RWPE2 (cell line): ENCODE measurements around the gene CDC40.
A peak's percentile ranks its signal among the peaks of the same experiment; 100 is the strongest.

Source experiments
- ATAC-seq: fragments of 200-7000 bp; cut with Tn5 transposase; 3 replicates; pipeline ENCODE4 v1.9.1; 2021; ENCODE audit warnings: low read depth
- DNase-seq: peaks from one replicate; pipeline ENCODE4 v3.0.0-alpha.2; 2020; ENCODE audit warnings: low spot score
- H3K27ac ChIP-seq: fragments of 450-650 bp; 2 replicates; pipeline ENCODE4 v1.5.1; 2017; ENCODE audit warnings: mild to moderate bottlenecking; ENCODE audit not compliant: poor library complexity, severe bottlenecking
- H3K27me3 ChIP-seq: fragments of 250-450 bp; sonication (Bioruptor Pico); 2 replicates; pipeline ENCODE4 v1.5.1; 2021; ENCODE audit warnings: mild to moderate bottlenecking, moderate library complexity; ENCODE audit not compliant: insufficient read depth, poor library complexity, severe bottlenecking
- H3K36me3 ChIP-seq: fragments of 250-450 bp; sonication (Bioruptor Pico); 2 replicates; pipeline ENCODE4 v1.5.1; 2020; ENCODE audit warnings: low read depth, mild to moderate bottlenecking, moderate library complexity
- H3K4me1 ChIP-seq: fragments of 250-450 bp; sonication (Bioruptor Pico); 2 replicates; pipeline ENCODE4 v1.5.1; 2021; ENCODE audit warnings: mild to moderate bottlenecking, moderate library complexity; ENCODE audit not compliant: insufficient read depth, poor library complexity, severe bottlenecking
- H3K4me3 ChIP-seq: fragments of 250-450 bp; sonication (Bioruptor Pico); 2 replicates; pipeline ENCODE4 v1.5.1; 2021; ENCODE audit warnings: mild to moderate bottlenecking, moderate library complexity; ENCODE audit not compliant: severe bottlenecking
- H3K9me3 ChIP-seq: fragments of 250-450 bp; sonication (Bioruptor Pico); 2 replicates; pipeline ENCODE4 v1.5.1; 2021; ENCODE audit warnings: mild to moderate bottlenecking, moderate library complexity; ENCODE audit not compliant: severe bottlenecking
- CTCF ChIP-seq: fragments of 450-650 bp; IDR thresholded peaks from one replicate; pipeline ENCODE4 v1.5.1; 2017; ENCODE audit warnings: mild to moderate bottlenecking, moderate library complexity; ENCODE audit not compliant: poor library complexity, severe bottlenecking

CDC40 gene

GRCh38 chr6:110179406-110180227 lies 610 bp upstream of the CDC40 start, which contains the start of gene WASF1:
TSS of gene WASF1 (minus strand) at chr6:110179670. CDS start at chr6:110127601, 52,069 bp downstream.
- peak within 1 kb of the TSS; percentile 84 for H3K4me3 ChIP-seq
- peak; percentile 84 for ATAC-seq
- H3K4me1 ChIP-seq: peaks cover 16% of the 10 kb centered on the region
- peak within 1 kb of the TSS; percentile 62 for H3K27ac ChIP-seq
- DNase-seq: peak; percentile 92
- H3K36me3 ChIP-seq: peaks cover 5% of the 10 kb centered on the region; the same call in 1 of the 2 replicates
- H3K27me3 ChIP-seq: no peaks in the 10 kb centered on the region
- no peak for TF ChIP-seq CTCF
- H3K9me3 ChIP-seq: no peaks in the 10 kb centered on the region

- H3K27me3 ChIP-seq: no peaks in the 10 kb centered on the region
- ATAC-seq (no peak), DNase-seq (no peak)
- peak overlapping the region; percentile 84 for H3K4me3 ChIP-seq
- H3K27ac ChIP-seq: no peak overlapping the region
- peaks cover 5% of the 10 kb centered on the region; the same call in 1 of the 2 replicates for H3K36me3 ChIP-seq
- peaks cover 16% of the 10 kb centered on the region for H3K4me1 ChIP-seq
- H3K9me3 ChIP-seq: no peaks in the 10 kb centered on the region
- TF ChIP-seq CTCF: no peak
Observed at GRCh38 chr6:110181131-110182030, 1.2 kb downstream of the CDC40 start.

- Histone ChIP-seq H3K9me3 (no peaks in the 10 kb centered on the region), H3K4me3 (no peak overlapping the region), H3K4me1 (peaks cover 3% of the 10 kb centered on the region), H3K27ac (no peak overlapping the region), H3K27me3 (no peaks in the 10 kb centered on the region), H3K36me3 (peaks cover 5% of the 10 kb centered on the region; the same call in 1 of the 2 replicates)
- no peak for TF ChIP-seq CTCF
- ATAC-seq: no peak
- no peak for DNase-seq
Observed at GRCh38 chr6:110183292-110183885, 3.2 kb downstream of the CDC40 start.

GRCh38 chr6:110185879-110186278 lies 5.7 kb downstream of the CDC40 start:
- Histone ChIP-seq H3K36me3 (peaks cover 5% of the 10 kb centered on the region; the same call in 1 of the 2 replicates), H3K4me1 (peaks cover 3% of the 10 kb centered on the region), H3K9me3 (no peaks in the 10 kb centered on the region), H3K4me3 (no peak overlapping the region), H3K27ac (no peak overlapping the region), H3K27me3 (no peaks in the 10 kb centered on the region)
- DNase-seq: no peak
- no peak for ATAC-seq
- no peak for TF ChIP-seq CTCF
